IPS-NIHi7 (cell line): ENCODE results near the gene SLC22A3.
A peak's percentile ranks its signal among the peaks of the same experiment; 100 is the strongest.
"Not testable (repeated sequence)": the region's sequence is repeated elsewhere in the genome, so short reads cannot be mapped to it uniquely, and the experiment has no call there.

Experiments
- DNase-seq: peaks from one replicate; pipeline ENCODE4 v3.0.0; 2012; ENCODE audit warnings: mixed read lengths; ENCODE audit errors: extremely low spot score

SLC22A3 gene

DNA sequence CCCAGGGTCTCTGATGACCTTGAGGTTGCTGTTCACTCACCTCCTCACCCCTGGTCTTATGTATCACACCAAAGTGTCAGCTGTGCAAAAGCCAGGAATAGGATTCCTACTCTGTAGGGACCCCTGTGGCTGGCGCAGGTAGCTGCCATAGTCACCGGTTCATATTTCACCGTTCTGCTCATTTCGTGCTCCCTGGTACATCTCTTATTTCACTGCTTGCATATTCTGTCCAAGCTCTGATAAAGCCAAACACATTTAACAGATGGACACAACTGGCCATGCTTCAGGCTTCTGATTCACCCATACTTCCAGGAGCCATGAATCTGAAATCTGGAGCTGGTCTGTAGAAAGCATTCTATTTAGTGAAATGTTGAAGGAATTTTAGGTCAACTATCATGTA is 20.5 kb downstream of the SLC22A3 start:
- DNase-seq = no peak

DNA sequence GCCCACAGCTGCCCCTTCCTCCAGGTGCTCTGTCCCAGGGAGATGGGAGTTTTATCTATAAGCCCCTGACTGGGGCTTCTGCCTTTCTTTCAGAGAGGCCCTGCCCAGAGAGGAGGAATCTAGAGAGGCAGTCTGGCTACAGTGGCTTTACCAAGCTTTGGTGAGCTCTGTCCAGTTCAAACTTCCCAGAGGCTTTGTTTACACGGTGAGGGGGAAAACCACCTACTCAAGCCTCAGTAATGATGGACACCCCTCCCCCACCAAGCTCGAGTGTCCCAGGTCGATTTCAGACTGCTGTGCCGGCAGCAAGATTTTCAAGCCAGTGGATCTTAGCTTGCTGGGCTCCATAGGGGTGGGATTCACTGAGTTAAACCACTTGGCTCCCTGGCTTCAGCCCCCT is 25.4 kb downstream of the SLC22A3 start:
- DNase-seq = not testable (repeated sequence)

DNA sequence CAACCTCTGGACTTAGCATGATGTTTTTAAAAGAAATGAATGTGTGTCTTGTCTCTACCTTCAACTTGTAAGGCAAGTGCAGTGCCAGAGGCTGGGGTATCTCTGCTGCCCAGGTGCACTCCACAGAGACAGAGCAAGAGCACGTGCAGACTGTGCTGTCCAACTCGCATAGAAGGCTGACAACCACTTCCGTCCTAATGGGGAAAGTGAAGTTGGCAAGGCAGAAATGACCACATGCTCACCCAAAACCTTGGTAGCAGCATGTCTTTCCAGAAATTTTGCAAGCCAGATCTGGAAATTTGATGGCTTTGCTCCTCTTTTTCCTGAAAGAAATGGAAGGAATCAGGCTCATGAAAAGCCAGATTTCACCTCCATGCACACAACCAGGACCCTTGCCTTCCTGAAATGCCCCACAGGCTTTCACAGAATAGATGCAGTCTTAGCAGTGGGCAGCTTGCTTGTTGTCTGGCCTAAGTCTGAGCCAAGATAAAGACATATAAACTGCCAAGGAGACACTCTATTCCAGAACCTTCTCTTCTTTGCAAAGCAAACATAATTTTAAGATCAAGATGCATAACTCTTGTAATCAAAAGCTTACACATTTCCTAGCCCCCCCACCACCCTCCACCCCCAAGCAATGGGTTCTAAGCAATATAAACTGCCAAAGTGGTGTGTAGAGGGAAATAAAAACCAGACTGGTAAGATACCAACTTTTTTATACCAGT is 26.8 kb downstream of the SLC22A3 start:
- DNase-seq = no peak

DNA sequence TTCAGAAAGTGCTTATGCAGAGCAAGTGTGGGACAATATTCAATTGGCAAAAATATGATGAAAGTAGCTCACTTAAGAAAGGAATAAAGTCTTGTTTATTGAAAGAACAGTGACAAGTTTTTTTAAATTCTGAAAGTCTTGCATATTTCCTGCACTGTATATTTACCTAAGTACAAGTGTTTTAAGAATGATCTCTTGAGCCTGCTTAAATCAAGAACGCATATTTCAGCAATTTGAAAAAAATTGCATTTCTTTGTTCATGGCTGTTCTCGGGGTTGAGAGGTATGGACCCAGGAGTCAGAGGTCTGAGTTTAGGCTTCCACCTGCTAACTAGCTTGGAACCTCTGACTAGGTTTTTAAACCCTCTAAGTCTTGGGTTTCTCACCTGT is 27.4 kb downstream of the SLC22A3 start:
- DNase-seq = no peak

DNA sequence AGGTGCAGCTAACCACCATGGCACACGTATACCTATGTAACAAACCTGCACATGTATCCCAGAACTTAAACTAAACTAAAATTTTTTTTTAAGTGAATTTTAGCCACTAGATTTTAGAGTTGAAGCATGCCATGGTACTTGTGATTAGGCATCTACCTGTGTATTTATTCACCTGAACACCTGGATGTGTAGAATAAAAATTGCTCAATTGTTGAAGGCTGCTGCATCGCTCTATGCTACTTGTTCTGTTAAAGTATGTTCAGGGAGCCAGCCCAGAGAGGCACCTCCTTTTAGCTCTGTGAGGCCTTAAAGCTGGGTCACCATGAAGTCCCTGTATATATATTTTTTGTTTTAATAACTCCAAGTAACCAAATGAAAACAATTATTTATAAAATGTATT is 28.3 kb downstream of the SLC22A3 start:
- no peak for DNase-seq

DNA sequence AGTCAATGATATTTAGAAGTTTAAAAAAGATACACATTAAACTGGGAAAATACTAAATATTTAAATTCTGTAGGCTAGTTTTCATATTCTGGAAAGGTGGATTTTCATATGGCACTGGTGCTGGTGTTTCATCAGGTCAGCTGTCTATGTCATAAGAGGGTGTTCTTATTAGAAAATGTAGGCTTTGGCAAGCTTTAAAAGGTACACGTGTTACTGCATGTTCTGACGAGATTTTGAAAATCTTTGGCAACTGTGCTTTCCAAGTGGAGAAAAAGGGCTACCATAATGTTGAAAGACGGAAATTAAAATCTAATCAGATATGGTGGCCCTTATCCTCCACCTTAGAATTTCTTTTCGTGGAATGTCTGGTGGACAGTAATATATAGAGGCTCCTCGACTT is 30.0 kb downstream of the SLC22A3 start:
- no peak for DNase-seq

DNA sequence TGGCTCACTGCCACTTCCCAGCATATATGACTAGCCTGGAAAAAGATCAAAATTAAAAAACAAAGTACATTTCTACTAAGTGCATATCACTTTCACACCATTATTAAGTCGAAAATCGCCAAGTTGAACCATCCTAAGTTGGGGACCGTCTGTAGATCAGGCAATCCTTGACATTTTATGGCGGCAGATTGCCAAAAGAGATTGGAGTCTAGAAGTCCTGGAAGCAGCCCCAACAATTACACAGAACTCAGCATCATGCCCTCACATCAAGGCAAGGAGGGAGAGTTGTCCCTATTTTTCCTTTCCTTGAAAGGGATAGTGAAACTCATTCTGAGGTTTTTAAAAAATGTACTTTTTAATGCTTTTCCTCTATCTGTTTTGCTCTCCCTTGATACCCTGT is 30.7 kb downstream of the SLC22A3 start:
- DNase-seq = no peak

DNA sequence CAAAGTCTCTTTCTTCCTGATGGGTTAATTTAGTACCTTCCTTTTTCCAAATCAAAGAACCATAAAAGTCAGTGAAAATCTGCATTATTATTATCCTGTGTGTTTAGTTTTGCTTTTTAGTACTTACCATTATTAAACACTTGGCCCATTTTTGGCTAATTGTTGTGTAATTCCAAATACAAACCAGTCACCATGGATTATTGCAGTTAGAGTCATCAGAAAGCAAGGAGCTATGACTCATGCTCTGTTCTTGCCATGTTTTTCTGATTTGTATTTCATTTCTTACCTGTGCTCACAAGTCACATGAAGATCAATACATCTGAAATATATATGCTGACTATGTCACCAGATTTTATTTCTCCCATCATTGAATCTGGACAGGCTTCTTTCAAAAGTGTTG is 31.3 kb downstream of the SLC22A3 start:
- no peak for DNase-seq

DNA sequence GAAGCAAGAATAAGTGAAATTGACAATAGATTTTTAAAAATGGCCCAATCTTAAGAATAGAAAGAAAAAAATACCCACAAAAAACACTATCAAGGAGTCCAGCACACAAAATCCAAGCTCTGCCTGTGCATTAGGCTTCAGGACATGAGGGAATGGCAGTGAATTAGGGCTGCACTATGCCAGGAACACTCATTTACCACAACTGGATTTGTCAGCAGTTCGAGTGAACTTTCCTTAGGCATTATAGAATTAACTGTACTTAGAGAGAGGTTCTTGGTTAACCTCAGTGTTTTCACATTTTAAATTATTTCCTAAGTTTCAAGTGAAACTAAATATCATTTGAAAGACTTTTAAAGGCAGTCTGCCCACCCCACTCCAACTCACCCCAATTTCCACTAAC is 34.8 kb downstream of the SLC22A3 start:
- DNase-seq = no peak

DNA sequence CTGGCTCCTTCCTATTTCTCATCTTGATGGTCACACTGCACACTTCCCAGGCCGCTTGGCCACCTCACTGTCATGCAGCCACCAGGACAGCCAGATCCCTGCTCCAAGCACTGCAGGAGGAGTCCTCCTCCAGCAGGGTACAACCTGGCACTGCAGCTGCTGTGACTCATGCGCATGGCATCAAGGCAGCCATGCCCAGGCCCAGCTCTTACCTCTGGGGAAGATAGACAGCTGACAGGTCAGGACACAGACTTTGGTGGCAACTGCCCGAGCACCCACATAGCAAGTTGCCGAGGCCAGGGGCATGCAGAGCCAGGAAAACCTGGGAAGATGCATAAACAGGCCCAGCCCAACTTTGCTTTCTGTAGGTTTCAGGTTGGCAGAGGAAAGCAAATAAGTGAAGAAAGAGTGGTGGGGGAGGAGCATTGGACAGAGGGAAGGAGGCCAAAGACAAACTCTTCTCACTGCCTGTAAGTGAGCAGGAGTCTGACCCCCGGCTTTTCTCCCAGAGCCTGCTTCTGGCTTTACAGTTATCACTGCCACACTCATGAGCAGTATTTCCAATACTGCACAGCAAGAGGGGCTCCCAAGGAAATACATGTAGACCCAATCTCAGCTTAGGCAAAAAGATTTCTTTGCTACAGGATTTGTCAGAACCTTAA is 38.8 kb downstream of the SLC22A3 start:
- no peak for DNase-seq

DNA sequence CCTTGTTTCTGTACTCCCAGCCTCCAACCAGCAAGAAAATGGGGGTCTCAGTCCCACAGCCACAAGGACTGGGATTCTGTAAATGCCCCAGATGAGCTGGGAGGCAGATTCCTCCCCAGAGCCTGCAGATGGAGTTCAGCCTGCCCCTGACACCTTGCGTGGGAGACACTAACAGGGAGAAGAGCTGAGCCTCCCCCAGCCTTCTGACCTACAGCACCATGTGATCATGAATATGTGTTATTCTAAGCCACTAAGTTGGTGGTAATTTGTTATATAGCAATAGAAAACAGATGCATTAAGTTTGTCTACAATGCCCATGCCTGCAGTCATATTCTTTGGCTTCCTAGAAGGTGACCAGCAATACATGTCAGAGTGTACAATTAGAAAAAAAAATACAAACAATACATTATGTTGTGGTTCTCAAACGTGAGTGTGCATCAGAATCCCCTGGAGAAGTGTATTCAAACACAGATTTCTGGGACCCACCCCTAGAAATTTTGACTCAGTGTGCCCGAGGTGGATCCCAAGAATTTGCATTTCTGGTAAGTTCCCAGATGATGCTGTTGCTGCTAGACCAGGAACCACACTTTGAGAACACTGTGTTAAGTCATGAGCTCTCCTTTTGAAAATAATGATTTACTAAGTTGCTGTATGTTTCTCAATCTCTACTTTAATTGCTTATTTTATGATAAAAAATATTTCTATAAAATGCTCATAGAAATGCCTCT is 39.9 kb downstream of the SLC22A3 start:
- DNase-seq = no peak

DNA sequence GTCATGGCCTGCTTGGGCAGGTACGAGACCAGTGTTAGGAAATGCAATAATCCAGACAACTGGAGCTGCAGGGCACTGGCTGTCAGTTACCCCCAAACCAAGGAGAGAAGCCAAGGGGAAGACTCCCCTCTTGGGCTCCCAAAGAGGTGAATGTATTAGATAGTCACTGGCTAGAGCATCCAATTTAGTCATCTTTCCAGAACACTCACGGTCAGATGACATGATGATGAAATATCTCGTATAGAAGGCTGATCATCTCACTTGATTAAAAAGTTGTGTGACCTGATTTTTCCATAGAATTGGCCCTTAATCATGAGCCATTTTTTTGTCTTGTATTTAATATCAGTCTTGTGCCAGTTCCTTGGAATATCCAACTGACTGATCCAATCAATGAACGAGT is 40.7 kb downstream of the SLC22A3 start:
- DNase-seq = no peak

DNA sequence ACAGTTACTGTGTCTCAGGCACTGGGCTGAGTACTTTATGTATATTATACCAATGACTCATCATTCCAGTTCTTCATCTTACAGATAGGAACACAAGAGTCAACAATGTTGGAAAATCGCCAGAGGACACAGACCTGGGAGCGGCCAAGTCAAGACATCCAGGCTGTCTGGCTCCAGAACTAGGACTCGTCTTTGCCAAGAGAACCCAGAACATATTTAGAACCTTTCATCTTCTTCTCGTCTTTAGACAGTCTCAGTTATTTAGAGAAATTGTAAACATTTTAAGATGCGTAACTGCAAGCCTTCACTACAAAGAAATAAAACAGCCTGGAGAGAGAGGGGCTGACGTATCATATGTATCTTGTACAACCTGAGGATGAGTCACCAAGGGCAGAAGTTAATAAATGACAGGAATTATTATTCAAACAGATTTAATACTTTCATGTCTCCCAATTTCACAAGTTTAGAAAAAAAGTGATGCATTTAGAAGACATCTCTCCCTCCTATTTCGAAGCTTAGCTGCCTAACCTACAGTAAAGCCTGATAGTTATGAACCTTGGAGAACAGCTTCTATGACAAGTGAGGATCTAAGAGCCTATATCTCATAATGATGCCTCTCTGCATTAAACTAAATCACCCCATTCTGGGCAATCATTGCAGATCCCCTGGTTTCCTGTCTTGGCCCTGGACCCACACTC is 43.4 kb downstream of the SLC22A3 start:
- no peak for DNase-seq

DNA sequence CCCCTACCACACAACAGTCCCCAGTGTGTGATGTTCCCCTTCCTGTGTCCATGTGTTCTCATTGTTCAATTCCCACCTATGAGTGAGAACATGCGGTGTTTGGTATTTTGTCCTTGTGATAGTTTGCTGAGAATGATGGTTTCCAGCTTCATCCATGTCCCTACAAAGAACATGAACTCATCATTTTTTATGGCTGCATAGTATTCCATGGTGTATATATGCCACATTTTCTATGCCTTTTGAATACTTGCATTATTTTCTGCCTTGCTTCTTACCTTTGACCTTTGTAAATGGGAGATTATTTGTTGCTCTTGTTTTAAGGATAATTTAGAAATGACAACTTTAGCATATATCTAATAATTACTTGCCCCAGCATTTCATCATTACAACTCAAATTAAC is 45.3 kb downstream of the SLC22A3 start:
- not testable (repeated sequence) for DNase-seq

DNA sequence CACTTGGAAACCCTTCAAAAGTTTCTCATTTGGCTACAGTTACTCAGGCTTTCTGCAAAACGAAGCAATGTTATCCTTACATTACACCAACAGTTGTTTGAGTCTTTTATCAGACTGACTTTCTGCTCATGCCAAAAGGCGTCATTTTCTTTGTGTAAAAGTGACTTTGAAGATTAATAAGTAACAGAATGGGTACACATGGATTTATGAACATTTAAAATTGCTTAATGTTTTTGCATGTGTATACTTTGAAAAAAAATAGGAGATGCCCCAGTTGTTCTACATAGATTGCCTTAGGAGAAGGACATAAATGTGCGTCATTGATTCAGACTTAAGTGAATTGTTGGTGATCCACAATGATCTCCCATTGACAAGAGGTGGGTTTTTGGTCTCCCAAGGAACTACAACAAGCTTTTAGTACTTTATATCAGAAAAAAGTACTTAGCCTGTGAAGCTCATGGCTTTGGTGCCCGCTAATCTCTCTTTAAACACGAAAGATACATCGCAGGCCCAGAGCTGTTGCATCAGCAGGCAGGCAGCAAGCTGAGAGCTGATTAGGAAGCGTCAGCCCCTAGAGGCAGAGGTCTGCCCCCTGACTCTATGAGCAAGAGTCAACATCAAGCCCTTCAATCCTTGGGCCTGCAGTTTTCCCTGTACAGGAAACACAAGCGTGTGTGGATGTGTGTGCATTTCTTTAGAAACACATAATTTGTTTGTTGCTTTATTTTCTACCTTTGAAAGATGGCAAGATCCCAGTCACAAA is 45.9 kb downstream of the SLC22A3 start:
- peak; percentile 78 for DNase-seq

DNA sequence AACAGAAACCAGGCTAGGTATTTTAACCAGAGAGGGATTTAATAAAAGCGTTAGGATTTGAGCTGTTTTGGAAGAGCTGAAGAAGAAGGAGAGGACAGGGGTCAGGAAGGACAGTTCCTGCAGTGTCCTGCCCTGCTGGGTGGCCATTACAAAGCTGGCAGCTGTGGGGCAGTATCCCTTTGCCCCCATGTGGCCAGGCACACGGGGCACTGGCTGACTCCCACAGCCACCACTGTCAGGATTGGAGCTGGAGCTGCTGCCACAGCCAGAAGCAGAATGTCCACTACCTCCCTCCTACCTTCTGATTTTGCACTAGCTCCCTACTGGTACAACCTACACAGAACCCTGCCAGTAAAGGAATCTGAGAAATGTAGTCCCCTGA is 46.5 kb downstream of the SLC22A3 start:
- DNase-seq = peak; percentile 28

DNA sequence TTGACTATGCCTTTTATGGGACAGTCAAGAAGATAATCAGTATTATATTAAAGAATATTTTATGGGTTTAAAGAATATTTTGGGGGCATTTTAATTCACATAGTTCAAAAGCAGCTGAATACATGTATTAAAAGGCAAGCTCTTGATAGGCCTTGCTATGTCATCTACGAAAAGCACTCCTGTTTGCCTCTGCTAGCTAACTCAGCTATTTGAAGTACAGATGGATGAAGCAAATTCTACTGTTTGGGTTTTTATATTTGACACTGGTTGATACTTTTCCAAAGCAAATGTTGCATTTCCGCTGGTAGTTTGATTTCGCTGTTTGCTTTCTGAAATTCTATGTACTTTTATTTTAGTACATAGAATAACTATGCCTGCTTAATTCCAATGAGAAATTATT is 47.0 kb downstream of the SLC22A3 start:
- no peak for DNase-seq

DNA sequence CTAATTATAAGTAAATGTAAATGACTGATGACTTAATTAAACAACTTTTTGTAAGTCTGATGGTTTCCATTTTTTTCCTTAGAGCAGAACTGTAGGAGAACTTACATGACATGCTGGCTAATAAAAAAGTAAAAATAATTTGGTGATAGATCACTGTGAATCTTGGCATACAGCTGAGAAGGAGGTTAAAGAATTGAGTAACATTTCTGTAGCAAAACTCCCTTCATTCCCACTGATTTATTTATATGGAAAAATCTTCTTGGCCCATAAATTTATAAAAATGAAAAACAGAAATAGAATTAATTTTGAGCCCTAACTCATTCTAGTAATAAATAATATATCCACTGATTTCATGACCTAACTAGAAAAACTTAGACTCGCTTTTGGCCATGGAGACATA is 48.1 kb downstream of the SLC22A3 start:
- no peak for DNase-seq

DNA sequence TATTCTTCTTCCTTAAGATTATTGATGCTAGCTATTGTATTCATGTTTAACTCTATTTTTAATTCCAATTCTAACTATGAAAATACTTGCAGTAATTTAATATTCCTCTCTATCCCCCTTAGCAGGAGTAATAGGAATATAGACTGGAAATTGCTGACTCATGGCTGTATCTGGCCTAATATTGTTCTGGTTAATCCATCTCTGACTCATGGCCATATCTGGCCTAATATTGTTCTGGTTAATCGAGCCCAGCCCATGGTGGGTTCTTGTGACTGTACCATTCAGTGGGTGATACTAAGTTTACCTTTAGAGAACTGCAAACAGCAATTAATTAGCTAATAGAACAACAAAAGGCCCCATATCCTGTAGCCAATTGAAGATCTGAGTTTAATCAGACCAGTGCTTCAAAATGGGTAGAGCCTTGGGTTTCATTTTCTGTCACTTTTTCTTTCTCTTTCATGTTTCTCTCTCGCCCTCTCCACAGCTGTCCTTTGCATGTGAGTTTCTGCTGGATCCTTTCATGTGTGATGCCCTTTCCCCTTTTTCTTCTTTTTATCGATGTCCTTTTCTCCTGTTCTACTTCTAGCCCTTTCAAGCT is 50.6 kb downstream of the SLC22A3 start:
- DNase-seq = no peak

DNA sequence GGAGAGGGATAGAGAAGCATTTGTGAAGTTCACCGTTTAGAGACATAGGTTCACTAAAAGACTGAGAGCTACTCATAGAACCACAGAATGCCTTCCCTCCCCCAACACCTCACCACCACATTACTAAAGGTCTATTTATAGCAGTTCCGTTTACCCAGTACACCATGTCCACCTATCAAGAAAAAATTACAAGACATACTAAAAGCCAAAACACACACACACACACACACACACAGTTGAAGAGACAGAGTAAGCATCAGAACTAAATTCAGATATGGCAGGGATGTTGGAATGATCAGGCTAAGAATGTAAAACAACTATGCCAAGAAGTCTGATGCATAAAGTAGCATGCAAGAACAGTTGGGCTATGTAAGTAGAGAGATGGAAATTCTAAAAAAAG is 52.3 kb downstream of the SLC22A3 start:
- no peak for DNase-seq

DNA sequence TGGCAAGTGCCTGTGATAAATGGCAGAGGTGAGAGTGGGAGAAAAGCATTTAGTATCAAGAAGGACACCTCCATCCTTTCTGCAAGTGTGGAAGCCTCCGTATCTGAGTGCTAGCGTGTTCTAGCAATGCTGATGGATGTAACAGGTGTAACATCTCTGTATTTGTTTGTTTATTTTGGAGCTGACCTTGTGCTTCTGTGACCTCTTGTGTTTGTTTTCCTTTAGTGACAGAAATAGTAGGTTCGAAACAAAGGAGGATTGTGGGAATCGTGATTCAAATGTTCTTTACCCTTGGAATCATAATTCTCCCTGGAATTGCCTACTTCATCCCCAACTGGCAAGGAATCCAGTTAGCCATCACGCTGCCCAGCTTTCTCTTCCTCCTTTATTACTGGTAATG is 60.4 kb downstream of the SLC22A3 start:
- no peak for DNase-seq
